ENCODE data around the gene SYTL3. TPM values are rescaled to one million over a fixed set of nuclear protein-coding genes. Genes with fewer than 3 reads are reported as not detected.

SYTL3 gene
- total RNA-seq, 4 donors from 2014 or later: 3.0 to 16.7 (median 6.7) TPM

- no peaks in the 10 kb centered on the region for H3K27me3 ChIP-seq
- intact Hi-C loops (cut with DNase I; ENCODE audit: low total_unique reads) (no loop called here), in situ Hi-C loops (cut with MboI; ENCODE audit: low sequenced_read_pairs in 4 of 4) (no loop called here)
- no peaks in the 10 kb centered on the region for H3K9me3 ChIP-seq
- TF ChIP-seq CTCF (IDR thresholded peaks at IDR 0.05 in 4 of 5, conservative IDR thresholded peaks at IDR 0.05 in 1 of 5): no peak
- H3K4me1 ChIP-seq: peaks cover 0 to 5% of the 10 kb centered on the region in 2 donors
- peaks cover 0 to 7% of the 10 kb centered on the region in 2 donors for H3K36me3 ChIP-seq
- no peak for DNase-seq
- H3K4me3 ChIP-seq: no peak overlapping the region
- no peak overlapping the region for H3K27ac ChIP-seq
- ATAC-seq: no peak
These were observed 104.9 kb downstream of the SYTL3 start for GRCh38 chr6:158754738-158755137.

GRCh38 chr6:158755636-158756035 lies 105.8 kb downstream of the SYTL3 start:
- TF ChIP-seq POLR2A (IDR thresholded peaks at IDR 0.05): no peak
- TF ChIP-seq CTCF (IDR thresholded peaks at IDR 0.05 in 4 of 5, conservative IDR thresholded peaks at IDR 0.05 in 1 of 5): no peak
- Histone ChIP-seq H3K36me3 (peaks cover 0 to 10% of the 10 kb centered on the region in 2 donors), H3K4me1 (peaks cover 0 to 5% of the 10 kb centered on the region in 2 donors), H3K4me3 (no peak overlapping the region), H3K27ac (no peak overlapping the region), H3K9me3 (no peaks in the 10 kb centered on the region), H3K27me3 (no peaks in the 10 kb centered on the region)
- intact Hi-C loops (cut with DNase I; ENCODE audit: low total_unique reads) (no loop called here), in situ Hi-C loops (cut with MboI; ENCODE audit: low sequenced_read_pairs in 4 of 4) (no loop called here)
- DNase-seq: no peak
- ATAC-seq: no peak

DNA sequence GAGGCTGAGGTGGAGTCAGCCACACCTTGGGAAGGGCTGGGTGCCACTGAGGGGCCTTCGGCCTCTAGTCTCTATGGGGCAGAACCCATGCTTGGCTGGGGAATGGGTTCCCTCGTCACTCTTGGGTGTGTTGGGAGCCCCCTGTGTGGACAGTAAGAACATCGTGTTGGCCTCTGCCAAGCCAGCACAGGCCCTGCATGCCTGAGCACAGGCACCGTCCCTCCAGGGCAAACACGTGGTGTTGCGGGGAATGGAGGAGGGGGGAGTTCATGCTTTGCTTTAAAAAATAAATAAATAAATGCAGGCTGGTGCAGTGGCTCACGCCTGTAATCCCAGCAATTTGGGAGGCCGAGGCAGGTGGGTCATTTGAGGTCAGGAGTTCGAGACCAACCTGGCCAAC lies 106.3 kb downstream of the SYTL3 start:
- DNase-seq: no peak
- in situ Hi-C loops (cut with MboI; ENCODE audit: low sequenced_read_pairs in 4 of 4) (no loop called here), intact Hi-C loops (cut with DNase I; ENCODE audit: low total_unique reads) (no loop called here)
- no peaks in the 10 kb centered on the region for H3K27me3 ChIP-seq
- H3K4me3 ChIP-seq: no peak overlapping the region
- peaks cover 0 to 13% of the 10 kb centered on the region in 2 donors for H3K36me3 ChIP-seq
- H3K27ac ChIP-seq: no peak overlapping the region
- H3K9me3 ChIP-seq: no peaks in the 10 kb centered on the region
- ATAC-seq: no peak
- TF ChIP-seq POLR2A (IDR thresholded peaks at IDR 0.05) (no peak), CTCF (IDR thresholded peaks at IDR 0.05 in 4 of 5, conservative IDR thresholded peaks at IDR 0.05 in 1 of 5) (no peak)
- H3K4me1 ChIP-seq: peaks cover 0 to 5% of the 10 kb centered on the region in 2 donors

DNA sequence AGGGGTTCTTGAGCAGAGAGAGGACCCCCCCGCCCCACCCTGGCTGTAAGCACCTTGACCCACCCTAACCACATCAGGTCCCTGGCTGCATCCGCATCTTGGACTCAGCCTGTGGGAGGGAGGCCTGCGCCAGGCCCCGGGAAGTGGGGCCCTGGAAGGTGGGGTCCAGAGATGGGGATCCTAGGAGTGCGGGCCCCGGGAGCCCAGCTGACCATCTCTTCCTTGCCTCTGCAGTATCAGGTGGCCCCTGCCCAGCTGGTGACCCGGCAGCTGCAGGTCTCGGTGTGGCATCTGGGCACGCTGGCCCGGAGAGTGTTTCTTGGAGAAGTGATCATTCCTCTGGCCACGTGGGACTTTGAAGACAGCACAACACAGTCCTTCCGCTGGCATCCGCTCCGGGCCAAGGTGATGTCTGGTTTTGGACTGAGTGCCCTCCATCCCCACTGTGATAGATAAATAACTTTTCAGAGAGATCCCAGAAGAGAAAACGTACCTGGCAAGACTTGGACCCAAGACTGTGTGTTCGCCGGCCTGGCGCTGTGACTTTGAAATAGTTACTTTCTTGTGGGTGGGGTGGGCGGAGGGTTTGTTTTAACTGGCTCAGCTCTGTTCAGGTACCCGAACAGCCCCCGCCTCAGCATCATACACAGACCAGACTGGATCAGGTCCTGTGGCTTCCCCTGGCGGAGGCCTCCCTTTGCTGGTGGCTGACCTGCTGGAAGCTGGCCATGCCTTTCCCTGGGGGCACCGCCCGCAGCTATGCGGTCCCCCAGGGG lies 107.3 kb downstream of the SYTL3 start:
- no peak for ATAC-seq
- H3K9me3 ChIP-seq: no peaks in the 10 kb centered on the region
- intact Hi-C loops (cut with DNase I; ENCODE audit: low total_unique reads): no loop called here
- TF ChIP-seq POLR2A (IDR thresholded peaks at IDR 0.05): no peak
- no peak for TF ChIP-seq CTCF (IDR thresholded peaks at IDR 0.05 in 4 of 5, conservative IDR thresholded peaks at IDR 0.05 in 1 of 5)
- H3K4me3 ChIP-seq: no peak overlapping the region
- no peaks in the 10 kb centered on the region for H3K27me3 ChIP-seq
- peaks cover 0 to 5% of the 10 kb centered on the region in 2 donors for H3K4me1 ChIP-seq
- no peak for DNase-seq
- H3K36me3 ChIP-seq: peaks cover 0 to 8% of the 10 kb centered on the region in 2 donors
- H3K27ac ChIP-seq: no peak overlapping the region
- in situ Hi-C loops (cut with MboI; ENCODE audit: low sequenced_read_pairs in 4 of 4): no loop called here

GRCh38 chr6:158757753-158758090 lies 107.9 kb downstream of the SYTL3 start:
- intact Hi-C loops (cut with DNase I; ENCODE audit: low total_unique reads): no loop called here
- no peaks in the 10 kb centered on the region for H3K9me3 ChIP-seq
- no peak for DNase-seq
- no peaks in the 10 kb centered on the region for H3K27me3 ChIP-seq
- TF ChIP-seq CTCF (IDR thresholded peaks at IDR 0.05 in 4 of 5, conservative IDR thresholded peaks at IDR 0.05 in 1 of 5) (no peak), POLR2A (IDR thresholded peaks at IDR 0.05) (no peak)
- in situ Hi-C loops (cut with MboI; ENCODE audit: low sequenced_read_pairs in 4 of 4): no loop called here
- no peak overlapping the region for H3K4me3 ChIP-seq
- no peak overlapping the region for H3K27ac ChIP-seq
- H3K4me1 ChIP-seq: peaks cover 0 to under 1% of the 10 kb centered on the region in 2 donors
- no peak for ATAC-seq
- H3K36me3 ChIP-seq: peaks cover 0 to 13% of the 10 kb centered on the region in 2 donors

Measured in gastrocnemius medialis (tissue), 4 donors.